Measurements from ENCODE around the gene RPL7A. TPM values are rescaled to one million over a fixed set of nuclear protein-coding genes. Genes with fewer than 3 reads are reported as not detected.
A peak's percentile ranks its signal among the peaks of the same experiment; 100 is the strongest.
"Not testable (repeated sequence)": the region's sequence is repeated elsewhere in the genome, so short reads cannot be mapped to it uniquely, and the experiment has no call there.

Gene RPL7A
- total RNA-seq, 2 donors from 2014 or later, result 1,252 to 1,287 TPM

- DNase-seq (ENCODE audit: low spot score), result no peak
- intact Hi-C loops (cut with DNase I), result loop anchor here in 1 of 2 donors (10.0 kb wide), 1 partner anchor 139 kb away; no protein-coding TSS in a partner anchor
Observed at GRCh38 chr9:133323991-133324703, 23.9 kb upstream of the RPL7A start.

GRCh38 chr9:133327021-133327420 is 21.0 kb upstream of the RPL7A start:
- intact Hi-C loops (cut with DNase I), result loop anchor here in 1 of 2 donors (10.0 kb wide), 1 partner anchor 142 kb away; no protein-coding TSS in a partner anchor
- DNase-seq (ENCODE audit: low spot score), result not testable (repeated sequence)

DNA sequence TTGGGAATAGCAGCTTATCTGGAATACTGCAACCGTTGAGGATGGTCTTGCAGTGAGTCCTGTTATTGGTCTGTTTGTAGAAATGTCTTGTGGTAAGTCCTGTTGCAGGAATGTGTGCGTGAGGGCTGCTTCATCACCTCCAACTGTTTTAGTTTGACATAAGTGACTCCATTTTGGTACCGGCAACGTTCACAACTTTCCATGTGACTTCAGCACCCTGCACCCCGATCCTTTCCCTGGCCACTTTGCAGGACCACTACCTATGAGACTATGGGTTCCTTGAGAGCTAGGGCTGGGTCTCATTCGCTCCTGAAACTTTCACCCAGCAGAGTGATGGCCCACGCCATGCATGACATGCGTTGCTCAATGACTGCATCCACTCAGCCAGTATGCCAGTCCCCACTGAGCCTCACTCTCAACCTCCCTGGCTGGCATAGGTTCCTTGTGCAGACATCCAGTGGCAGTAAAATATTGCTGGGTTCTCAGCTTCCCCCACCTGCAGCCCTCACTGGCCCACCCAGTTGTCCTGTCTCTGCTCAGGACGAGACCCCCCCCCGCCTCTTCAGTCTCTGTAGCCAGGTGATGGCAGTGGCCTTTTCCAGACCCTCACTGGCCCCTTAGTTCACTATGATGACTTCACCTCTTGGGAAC is 20.1 kb upstream of the RPL7A start:
- intact Hi-C loops (cut with DNase I), result loop anchor here in 1 of 2 donors (10.0 kb wide), 1 partner anchor 143 kb away; no protein-coding TSS in a partner anchor
- no peak for DNase-seq (ENCODE audit: low spot score)

DNA sequence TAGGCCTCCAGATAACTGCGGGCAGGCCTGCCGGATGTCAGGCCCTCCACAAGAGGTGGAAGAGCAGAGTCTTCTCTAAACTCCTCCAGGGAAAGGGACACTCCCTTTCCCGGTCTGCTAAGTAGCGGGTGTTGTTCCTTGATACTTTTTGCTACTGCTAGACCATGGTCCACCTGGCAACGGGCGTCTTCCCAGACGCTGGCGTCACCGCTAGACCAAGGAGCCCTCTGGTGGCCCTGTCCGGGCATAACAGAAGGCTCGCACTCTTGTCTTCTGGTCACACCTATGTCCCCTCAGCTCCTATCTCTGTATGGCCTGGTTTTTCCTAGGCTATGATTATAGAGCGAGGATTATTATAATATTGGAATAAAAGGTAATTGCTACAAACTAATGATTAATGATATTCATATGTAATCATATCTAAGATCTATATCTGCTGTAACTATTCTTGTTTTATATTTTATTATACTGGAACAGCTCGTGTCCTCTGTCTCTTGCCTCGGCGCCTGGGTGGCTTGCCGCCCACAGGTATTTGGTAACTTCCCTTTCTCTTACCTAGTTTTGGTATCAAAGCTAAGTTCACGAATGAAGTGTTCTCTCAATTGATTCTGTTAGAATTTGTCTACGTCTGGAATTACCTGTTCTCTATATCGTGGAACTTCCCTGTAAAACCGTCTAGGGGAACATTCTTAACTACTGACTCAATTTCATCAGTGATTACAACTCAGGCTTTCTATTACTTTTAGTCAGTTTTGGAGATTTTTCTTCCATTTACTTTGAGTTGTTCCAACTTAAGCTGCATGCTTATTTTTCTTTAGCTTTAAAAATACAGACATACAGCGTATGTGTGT is 18.5 kb upstream of the RPL7A start:
- intact Hi-C loops (cut with DNase I), result loop anchor here in 1 of 2 donors (10.0 kb wide), 1 partner anchor 145 kb away; no protein-coding TSS in a partner anchor
- DNase-seq (ENCODE audit: low spot score), result not testable (repeated sequence)

DNA sequence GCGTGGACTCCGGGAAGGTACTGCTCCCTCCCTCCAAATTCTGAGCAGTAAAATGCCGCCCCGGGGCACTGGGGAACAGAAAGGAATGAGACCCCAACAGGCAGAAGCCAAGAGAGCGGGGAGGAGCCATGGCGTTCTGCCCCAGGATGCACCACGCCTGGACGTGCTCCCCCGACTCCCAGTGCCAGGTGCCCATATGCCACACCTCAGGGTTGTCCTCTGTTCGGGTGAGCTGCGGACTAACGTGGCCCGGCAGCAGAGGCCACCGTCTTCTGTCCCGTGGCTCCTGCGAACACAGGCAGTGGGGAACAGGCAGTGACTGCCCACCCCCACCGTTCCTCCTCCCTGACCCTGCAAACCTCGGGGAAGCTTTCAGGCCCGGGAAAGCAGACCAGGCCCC is 16.8 kb upstream of the RPL7A start:
- no peak for DNase-seq (ENCODE audit: low spot score)
- intact Hi-C loops (cut with DNase I), result no loop called here

- intact Hi-C loops (cut with DNase I), result no loop called here
- DNase-seq (ENCODE audit: low spot score), result no peak
Observed at GRCh38 chr9:133331641-133332380, 16.2 kb upstream of the RPL7A start.

- DNase-seq (ENCODE audit: low spot score), result no peak
- intact Hi-C loops (cut with DNase I), result no loop called here
Observed at GRCh38 chr9:133332381-133332730, 15.7 kb upstream of the RPL7A start.

GRCh38 chr9:133333011-133333410 is 15.0 kb upstream of the RPL7A start:
- intact Hi-C loops (cut with DNase I), result no loop called here

DNA sequence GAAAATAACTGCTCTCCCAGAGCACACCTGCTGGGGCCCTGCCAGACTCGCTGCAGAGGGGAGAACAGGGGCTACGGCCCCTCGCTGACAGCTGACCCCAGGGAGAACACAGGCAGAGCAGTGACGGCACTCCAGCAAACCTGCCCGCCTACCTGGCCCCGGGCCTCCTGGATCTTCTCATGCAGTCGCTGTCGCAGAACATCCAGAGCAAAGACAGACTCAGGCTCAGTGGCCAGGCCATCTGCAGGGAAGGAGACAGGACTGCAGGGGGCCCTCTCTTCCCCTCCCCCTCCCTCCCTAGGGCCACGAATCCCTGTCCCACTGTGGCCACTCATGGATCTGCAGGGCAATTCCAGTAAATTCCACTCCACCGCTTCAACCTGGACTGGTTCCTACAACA is 14.5 kb upstream of the RPL7A start:
- no peak for DNase-seq (ENCODE audit: low spot score)
- intact Hi-C loops (cut with DNase I), result no loop called here

More at GRCh38 chr9:133333011-133333410, 15.0 kb upstream of the RPL7A start:
- no peak for DNase-seq (ENCODE audit: low spot score)

GRCh38 chr9:133334161-133334560 is 13.9 kb upstream of the RPL7A start:
- peak; percentile 5 for DNase-seq (ENCODE audit: low spot score)
- intact Hi-C loops (cut with DNase I), result no loop called here

- peak; percentile 23 for DNase-seq (ENCODE audit: low spot score)
Observed at GRCh38 chr9:133334888-133335287, 13.1 kb upstream of the RPL7A start.

DNA sequence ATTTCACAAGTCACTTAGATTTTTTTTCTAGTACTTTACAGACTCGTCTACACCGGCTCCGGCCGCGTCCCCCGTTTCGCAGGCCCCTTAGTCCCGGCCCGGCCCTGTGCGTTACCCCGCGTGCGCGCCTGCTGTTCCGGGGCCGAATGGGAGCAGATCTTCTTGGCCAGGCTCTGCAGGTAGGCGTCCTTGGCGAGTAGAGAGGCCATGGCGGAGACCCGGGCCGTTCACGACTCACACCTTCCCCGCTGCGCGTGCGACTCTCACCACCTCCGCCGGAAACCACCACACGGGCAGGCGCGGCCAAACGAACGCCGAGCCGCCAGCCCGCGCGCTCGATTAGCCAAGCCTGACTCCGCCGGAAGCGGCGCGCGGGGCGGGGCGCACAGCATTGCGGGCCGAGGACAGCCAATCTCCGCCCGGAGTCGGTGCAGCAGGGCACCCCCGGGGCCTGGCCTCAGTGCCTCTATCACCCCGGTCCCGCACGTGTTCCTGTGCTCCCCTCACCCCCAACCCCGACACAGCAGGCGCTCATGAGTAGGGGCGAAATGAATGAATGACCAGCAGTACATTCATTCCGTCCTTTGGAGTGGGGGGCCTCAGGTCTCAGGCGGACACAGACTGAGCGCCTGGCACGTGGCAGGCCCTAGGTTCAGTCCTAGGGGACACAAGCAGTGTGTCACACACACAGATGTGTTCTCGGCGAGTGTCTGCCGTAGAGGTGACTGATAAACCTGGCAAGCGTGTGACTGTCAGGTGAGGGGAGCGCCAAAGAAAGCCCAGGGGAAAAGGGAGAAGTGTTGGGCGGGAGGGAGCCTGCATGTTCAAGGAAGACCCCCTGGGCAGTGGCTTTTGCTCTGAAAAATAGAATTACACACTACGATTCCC is 11.8 kb upstream of the RPL7A start, which contains the start of gene SURF6:
Gene SURF6, minus strand, starts transcription at position 265 of the 888 bp plus-strand sequence. Its CDS starts 56 bp downstream, at position 209.
- peak; percentile 98 for DNase-seq (ENCODE audit: low spot score)
- intact Hi-C loops (cut with DNase I), result no loop called here

More at GRCh38 chr9:133334888-133335287, 13.1 kb upstream of the RPL7A start:
- intact Hi-C loops (cut with DNase I), result not testable (repeated sequence)

DNA sequence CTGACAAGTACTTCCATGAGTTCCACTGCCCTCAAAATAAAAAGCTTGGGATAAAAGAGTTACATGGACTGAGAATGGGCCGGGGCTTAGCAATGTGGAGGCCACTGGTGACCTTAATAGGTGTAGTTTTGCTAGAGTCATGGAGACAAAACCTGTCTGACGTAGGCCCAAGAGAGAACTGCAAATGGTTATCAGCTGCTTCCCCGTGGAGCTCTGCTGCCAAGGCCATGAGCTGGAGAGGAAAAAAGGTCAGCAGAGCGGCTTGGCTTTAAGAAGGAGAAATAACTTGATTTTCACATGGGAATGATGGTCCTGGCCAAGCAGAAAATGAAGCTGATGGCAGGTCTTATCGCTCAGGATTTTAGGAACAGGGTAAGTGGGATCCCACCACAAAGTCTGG is 8.4 kb upstream of the RPL7A start:
- DNase-seq (ENCODE audit: low spot score), result no peak
- intact Hi-C loops (cut with DNase I), result no loop called here

GRCh38 chr9:133340256-133340655 is 7.8 kb upstream of the RPL7A start:
- intact Hi-C loops (cut with DNase I), result no loop called here
- no peak for DNase-seq (ENCODE audit: low spot score)

GRCh38 chr9:133340916-133341315 is 7.1 kb upstream of the RPL7A start:
- DNase-seq (ENCODE audit: low spot score), result no peak
- intact Hi-C loops (cut with DNase I), result no loop called here

DNA sequence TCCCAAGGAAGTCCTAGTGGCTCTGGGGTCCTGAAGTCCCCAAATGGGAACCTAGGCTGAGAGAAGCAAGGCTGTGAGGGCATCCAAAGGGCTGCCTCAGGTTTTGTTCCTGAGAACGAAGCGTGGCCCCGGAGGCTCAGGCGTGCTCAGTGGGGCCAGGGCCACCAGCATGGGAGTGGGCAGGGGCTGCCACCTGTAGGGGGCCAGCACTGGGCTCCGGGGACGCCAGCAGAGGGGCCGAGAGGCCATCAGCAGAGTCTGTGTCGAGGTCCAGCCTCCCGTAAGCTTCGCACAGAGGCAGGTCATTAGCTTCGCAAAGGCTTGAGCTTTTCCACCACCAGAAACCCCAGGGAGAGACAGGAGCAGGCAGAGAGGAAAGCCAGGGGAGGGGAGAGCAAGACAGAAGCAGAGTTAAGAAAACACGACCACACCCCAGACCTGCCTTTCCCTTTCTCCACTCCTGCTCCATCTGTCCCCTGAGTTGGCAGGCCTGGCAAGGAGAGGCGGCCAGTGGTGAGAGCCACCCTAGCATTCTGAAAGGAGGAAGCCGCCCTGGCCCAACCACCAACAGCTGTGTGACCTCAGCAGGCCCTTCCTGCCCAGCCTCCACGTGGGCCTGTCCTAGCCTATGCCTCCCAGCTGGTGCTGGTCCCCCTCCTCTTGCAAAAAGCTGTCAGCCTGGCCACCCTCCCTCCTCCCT is 6.5 kb upstream of the RPL7A start:
- intact Hi-C loops (cut with DNase I), result no loop called here
- DNase-seq (ENCODE audit: low spot score), result peak; percentile 92

GRCh38 chr9:133342069-133342406 is 6.0 kb upstream of the RPL7A start:
- no peak for DNase-seq (ENCODE audit: low spot score)
- intact Hi-C loops (cut with DNase I), result no loop called here

- intact Hi-C loops (cut with DNase I), result no loop called here
Observed at GRCh38 chr9:133342570-133342969, 5.4 kb upstream of the RPL7A start.

More at GRCh38 chr9:133342570-133342969, 5.4 kb upstream of the RPL7A start:
- DNase-seq (ENCODE audit: low spot score), result no peak
